ENCODE results near the gene COL20A1.
"Not testable (repeated sequence)": the region's sequence is repeated elsewhere in the genome, so short reads cannot be mapped to it uniquely, and the experiment has no call there.

Gene COL20A1

GRCh38 chr20:63369724-63370617, 77.0 kb downstream of the COL20A1 start:
- Mint-ChIP-seq H3K36me3 (ENCODE audit: low read depth) (no peaks in the 10 kb centered on the region), H3K27ac (no peak overlapping the region), H3K9me3 (no peaks in the 10 kb centered on the region), H3K27me3 (peaks cover 2% of the 10 kb centered on the region), H3K4me3 (no peak overlapping the region), H3K4me1 (no peaks in the 10 kb centered on the region)
- ATAC-seq (no peak), DNase-seq (no peak)

- ATAC-seq (no peak), DNase-seq (no peak)
- H3K4me3 Mint-ChIP-seq, result no peak overlapping the region
- no peaks in the 10 kb centered on the region for H3K9me3 Mint-ChIP-seq
- no peak overlapping the region for H3K27ac Mint-ChIP-seq
- H3K36me3 Mint-ChIP-seq (ENCODE audit: low read depth), result no peaks in the 10 kb centered on the region
- peaks cover 2% of the 10 kb centered on the region for H3K27me3 Mint-ChIP-seq
- H3K4me1 Mint-ChIP-seq, result no peaks in the 10 kb centered on the region
Measured at GRCh38 chr20:63370618-63371187, 77.7 kb downstream of the COL20A1 start.

- H3K27me3 Mint-ChIP-seq, result peaks cover 5% of the 10 kb centered on the region
Measured at GRCh38 chr20:63371291-63371865, 78.4 kb downstream of the COL20A1 start.

GRCh38 chr20:63372971-63373885, 80.2 kb downstream of the COL20A1 start:
- H3K27me3 Mint-ChIP-seq, result peaks cover 11% of the 10 kb centered on the region
- H3K9me3 Mint-ChIP-seq, result no peaks in the 10 kb centered on the region
- no peak overlapping the region for H3K27ac Mint-ChIP-seq
- no peak overlapping the region for H3K4me3 Mint-ChIP-seq
- DNase-seq (no peak), ATAC-seq (no peak)
- no peaks in the 10 kb centered on the region for H3K36me3 Mint-ChIP-seq (ENCODE audit: low read depth)
- peaks cover 2% of the 10 kb centered on the region for H3K4me1 Mint-ChIP-seq

More at GRCh38 chr20:63371291-63371865, 78.4 kb downstream of the COL20A1 start:
- no peaks in the 10 kb centered on the region for H3K9me3 Mint-ChIP-seq
- no peaks in the 10 kb centered on the region for H3K4me1 Mint-ChIP-seq
- DNase-seq (no peak), ATAC-seq (no peak)
- H3K4me3 Mint-ChIP-seq, result no peak overlapping the region
- no peak overlapping the region for H3K27ac Mint-ChIP-seq
- H3K36me3 Mint-ChIP-seq (ENCODE audit: low read depth), result no peaks in the 10 kb centered on the region

GRCh38 chr20:63373996-63374395, 81.0 kb downstream of the COL20A1 start:
- Mint-ChIP-seq H3K27ac (no peak overlapping the region), H3K9me3 (no peaks in the 10 kb centered on the region), H3K36me3 (ENCODE audit: low read depth) (no peaks in the 10 kb centered on the region), H3K4me3 (no peak overlapping the region), H3K27me3 (peaks cover 11% of the 10 kb centered on the region), H3K4me1 (peaks cover 2% of the 10 kb centered on the region)
- ATAC-seq (no peak), DNase-seq (no peak)

GRCh38 chr20:63374504-63374903, 81.5 kb downstream of the COL20A1 start:
- Mint-ChIP-seq H3K27ac (no peak overlapping the region), H3K4me1 (peaks cover 2% of the 10 kb centered on the region), H3K36me3 (ENCODE audit: low read depth) (no peaks in the 10 kb centered on the region), H3K9me3 (no peaks in the 10 kb centered on the region), H3K4me3 (no peak overlapping the region), H3K27me3 (peaks cover 11% of the 10 kb centered on the region)
- DNase-seq (no peak), ATAC-seq (no peak)

GRCh38 chr20:63375438-63375837, 82.5 kb downstream of the COL20A1 start:
- no peaks in the 10 kb centered on the region for H3K9me3 Mint-ChIP-seq
- H3K27me3 Mint-ChIP-seq, result peaks cover 14% of the 10 kb centered on the region
- no peaks in the 10 kb centered on the region for H3K36me3 Mint-ChIP-seq (ENCODE audit: low read depth)
- no peak for ATAC-seq
- H3K4me1 Mint-ChIP-seq, result peaks cover 2% of the 10 kb centered on the region
- DNase-seq, result no peak
- no peak overlapping the region for H3K4me3 Mint-ChIP-seq
- no peak overlapping the region for H3K27ac Mint-ChIP-seq

- DNase-seq (no peak), ATAC-seq (no peak)
- Mint-ChIP-seq H3K36me3 (ENCODE audit: low read depth) (no peaks in the 10 kb centered on the region), H3K4me1 (peaks cover 2% of the 10 kb centered on the region), H3K27me3 (peaks cover 14% of the 10 kb centered on the region), H3K27ac (no peak overlapping the region), H3K9me3 (no peaks in the 10 kb centered on the region), H3K4me3 (no peak overlapping the region)
Measured at GRCh38 chr20:63376283-63377250, 83.6 kb downstream of the COL20A1 start.

GRCh38 chr20:63377256-63377941, 84.4 kb downstream of the COL20A1 start:
- Mint-ChIP-seq H3K36me3 (ENCODE audit: low read depth) (no peaks in the 10 kb centered on the region), H3K4me3 (no peak overlapping the region), H3K4me1 (peaks cover 2% of the 10 kb centered on the region), H3K27me3 (peaks cover 14% of the 10 kb centered on the region), H3K9me3 (no peaks in the 10 kb centered on the region), H3K27ac (no peak overlapping the region)
- ATAC-seq, result no peak
- no peak for DNase-seq

- ATAC-seq, result no peak
- no peaks in the 10 kb centered on the region for H3K36me3 Mint-ChIP-seq (ENCODE audit: low read depth)
- H3K27me3 Mint-ChIP-seq, result peaks cover 14% of the 10 kb centered on the region
- H3K4me3 Mint-ChIP-seq, result no peak overlapping the region
- H3K9me3 Mint-ChIP-seq, result no peaks in the 10 kb centered on the region
- H3K4me1 Mint-ChIP-seq, result peaks cover 2% of the 10 kb centered on the region
- no peak for DNase-seq
- H3K27ac Mint-ChIP-seq, result no peak overlapping the region
Measured at GRCh38 chr20:63377951-63378381, 85.0 kb downstream of the COL20A1 start.

- H3K4me1 Mint-ChIP-seq, result peaks cover 2% of the 10 kb centered on the region
- no peaks in the 10 kb centered on the region for H3K36me3 Mint-ChIP-seq (ENCODE audit: low read depth)
- peaks cover 19% of the 10 kb centered on the region for H3K27me3 Mint-ChIP-seq
- H3K27ac Mint-ChIP-seq, result no peak overlapping the region
- H3K9me3 Mint-ChIP-seq, result no peaks in the 10 kb centered on the region
- DNase-seq, result no peak
- H3K4me3 Mint-ChIP-seq, result no peak overlapping the region
- ATAC-seq, result no peak
Measured at GRCh38 chr20:63378626-63379025, 85.6 kb downstream of the COL20A1 start.

GRCh38 chr20:63379296-63379695, 86.3 kb downstream of the COL20A1 start:
- ATAC-seq, result no peak
- Mint-ChIP-seq H3K27ac (no peak overlapping the region), H3K36me3 (ENCODE audit: low read depth) (no peaks in the 10 kb centered on the region), H3K27me3 (peaks cover 17% of the 10 kb centered on the region), H3K9me3 (no peaks in the 10 kb centered on the region), H3K4me1 (peaks cover 2% of the 10 kb centered on the region), H3K4me3 (no peak overlapping the region)
- no peak for DNase-seq

- H3K36me3 Mint-ChIP-seq (ENCODE audit: low read depth); ATAC-seq; H3K27ac Mint-ChIP-seq; DNase-seq; H3K9me3 Mint-ChIP-seq; H3K4me3 Mint-ChIP-seq; H3K4me1 Mint-ChIP-seq: not testable (repeated sequence)
- H3K27me3 Mint-ChIP-seq, result peaks cover 17% of the 10 kb centered on the region
Measured at GRCh38 chr20:63379872-63380271, 86.9 kb downstream of the COL20A1 start.
